Stimulated activated CD4-positive, alpha-beta T cell treated with anti-CD3 and anti-CD28 coated beads, Interleukin-2, amount 100 ng/mL, for 24 hours (primary cell): ENCODE measurements around the gene REC114.
"Not testable (repeated sequence)": the region's sequence is repeated elsewhere in the genome, so short reads cannot be mapped to it uniquely, and the experiment has no call there.

Source experiments
- DNase-seq, 2 donors: peaks; one replicate each; pipeline ENCODE4 v3.0.0-alpha.2; 2020

Gene REC114

GRCh38 chr15:73457334-73457733, 14.4 kb downstream of the REC114 start:
- no peak for DNase-seq

DNA sequence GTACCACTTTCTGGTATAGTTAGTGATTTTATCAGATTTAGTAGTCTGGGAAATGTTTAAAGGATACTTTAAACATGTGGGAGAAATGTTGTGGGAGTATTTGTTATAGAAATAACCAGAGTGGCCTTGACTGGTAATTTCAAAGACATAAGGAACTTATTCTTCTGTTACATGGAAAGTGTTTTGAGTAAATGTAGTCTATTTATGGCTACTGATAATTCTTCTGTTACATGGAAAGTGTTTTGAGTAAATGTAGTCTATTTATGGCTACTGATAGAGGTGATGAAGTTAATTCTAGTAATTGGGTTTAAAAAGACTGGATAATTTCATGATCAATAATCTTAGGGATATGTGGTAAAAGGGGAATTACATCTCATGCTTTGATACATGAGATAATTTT, 17.7 kb downstream of the REC114 start:
- no peak for DNase-seq

DNA sequence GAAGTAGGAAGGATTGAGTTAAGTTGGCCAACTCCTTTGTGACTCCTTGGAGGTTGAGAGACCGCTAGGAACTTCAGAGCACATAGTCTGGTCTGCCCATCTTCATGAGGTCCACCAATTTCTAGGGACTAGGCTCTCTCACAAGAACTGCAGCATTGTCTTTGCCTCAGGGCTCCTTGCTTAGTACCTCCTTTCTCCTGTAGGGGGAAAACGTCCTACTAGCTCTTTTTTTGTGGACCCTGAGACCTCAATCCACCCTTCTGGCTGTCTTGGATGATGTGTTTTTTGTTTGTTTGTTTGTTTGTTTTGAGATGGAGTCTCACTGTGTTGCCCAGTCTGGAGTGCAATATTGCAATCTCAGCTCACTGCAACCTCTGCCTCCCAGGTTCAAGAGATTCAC, 21.6 kb downstream of the REC114 start:
- no peak for DNase-seq

DNA sequence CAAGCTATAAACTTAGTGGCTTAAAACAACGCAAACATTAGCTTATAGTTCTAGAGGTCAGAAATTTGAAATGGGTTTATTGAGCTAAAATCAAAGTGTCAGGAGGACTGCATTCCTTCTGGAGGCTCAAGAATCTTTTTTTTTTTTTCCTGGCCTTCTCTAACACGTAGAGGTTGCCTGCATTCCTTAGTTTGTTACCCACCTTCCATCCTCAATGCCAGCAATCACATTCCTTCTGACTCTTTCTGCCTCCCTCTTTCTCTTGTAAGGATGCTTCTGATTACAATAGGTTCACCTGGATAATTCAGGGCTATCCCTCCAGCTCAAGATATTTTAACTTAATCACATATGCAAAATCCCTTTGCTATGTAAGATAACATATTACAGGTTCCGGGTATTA, 24.8 kb downstream of the REC114 start:
- DNase-seq = no peak

- DNase-seq = no peak
Measured at GRCh38 chr15:73474785-73475184, 31.8 kb downstream of the REC114 start.

DNA sequence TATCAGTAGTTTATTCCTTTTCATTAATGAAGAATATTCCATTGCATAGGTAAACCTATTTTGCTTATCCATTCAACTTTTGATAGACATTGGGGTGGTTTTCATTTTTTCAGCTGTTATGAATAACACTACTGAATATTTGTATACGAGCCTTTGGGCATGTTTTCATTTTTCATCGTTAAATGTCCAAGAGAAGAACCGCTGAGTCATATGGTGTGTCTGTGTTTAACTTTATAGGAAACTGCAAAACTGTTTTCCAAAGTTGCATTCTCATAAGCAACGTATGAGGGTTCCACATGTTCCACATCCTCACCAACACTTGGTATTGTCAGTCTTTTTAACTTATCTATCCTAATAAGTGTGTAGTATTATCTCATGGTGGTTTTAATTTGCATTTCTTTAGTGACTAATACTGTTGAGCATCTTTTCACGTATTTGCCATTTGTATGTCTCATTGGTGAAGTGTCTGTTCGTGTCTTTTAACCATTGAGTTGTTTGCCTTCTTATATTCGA, 33.8 kb downstream of the REC114 start:
- DNase-seq = no peak

DNA sequence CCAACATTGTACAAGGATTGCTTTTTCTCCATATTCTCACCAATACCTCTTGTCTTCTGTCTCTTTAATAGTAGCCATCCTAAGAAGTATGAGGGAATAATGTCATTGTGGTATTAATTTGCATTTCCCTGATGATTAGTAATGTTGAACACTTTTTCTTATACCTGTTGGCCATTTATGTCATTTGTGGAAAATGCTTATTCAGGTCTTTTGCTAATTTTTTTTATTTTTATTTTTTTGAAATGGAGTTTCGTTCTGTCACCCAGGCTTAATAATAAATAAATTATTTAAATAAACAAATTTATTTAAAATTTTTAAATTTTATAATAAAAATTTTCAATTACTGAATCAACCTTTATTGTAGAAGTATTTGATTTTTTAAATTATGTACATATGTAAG, 37.1 kb downstream of the REC114 start:
- DNase-seq = no peak

- no peak for DNase-seq
Measured at GRCh38 chr15:73482166-73482565, 39.2 kb downstream of the REC114 start.

DNA sequence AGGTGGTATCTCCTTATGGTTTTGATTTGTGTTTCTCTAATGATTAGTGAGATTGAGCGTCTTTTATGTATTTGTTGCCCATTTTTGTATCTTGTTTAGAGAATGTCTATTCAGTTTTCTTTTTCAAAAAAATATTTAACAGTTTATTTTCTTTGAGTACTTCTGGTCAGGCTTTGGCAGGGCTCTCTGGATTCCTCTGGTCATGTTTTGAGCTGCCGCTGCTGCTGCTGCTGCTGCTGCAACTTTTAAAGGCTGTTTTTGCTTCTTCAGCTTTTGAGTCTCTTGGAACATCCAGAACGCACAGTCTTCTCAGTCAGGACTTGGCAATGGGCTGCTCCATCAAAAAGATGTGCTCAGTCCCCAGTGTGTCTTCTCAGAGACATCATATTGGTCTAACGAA, 40.1 kb downstream of the REC114 start:
- no peak for DNase-seq

DNA sequence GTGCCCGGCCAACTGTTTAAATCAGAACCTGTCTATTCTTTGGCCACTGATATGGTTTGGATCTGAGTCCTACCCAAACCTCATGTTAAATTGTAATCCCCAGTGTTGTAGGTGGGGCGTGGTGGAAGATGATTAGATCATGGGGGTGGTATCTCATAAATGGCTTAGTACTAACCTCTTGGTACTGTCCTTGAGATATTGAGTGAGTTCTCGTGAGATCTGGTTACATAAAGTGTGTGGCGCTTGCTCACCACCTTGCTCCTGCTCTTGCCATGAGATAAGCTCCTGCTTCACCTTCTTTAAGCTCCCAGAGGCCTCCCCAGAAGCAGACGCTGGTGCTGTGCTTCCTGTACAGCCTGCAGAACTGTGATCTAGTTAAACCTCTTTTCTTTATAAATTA, 42.4 kb downstream of the REC114 start:
- no peak for DNase-seq

- not testable (repeated sequence) for DNase-seq
Measured at GRCh38 chr15:73485885-73486284, 42.9 kb downstream of the REC114 start.

GRCh38 chr15:73488698-73489097, 45.7 kb downstream of the REC114 start:
- DNase-seq = no peak

- DNase-seq = no peak
Measured at GRCh38 chr15:73493922-73494321, 51.0 kb downstream of the REC114 start.

DNA sequence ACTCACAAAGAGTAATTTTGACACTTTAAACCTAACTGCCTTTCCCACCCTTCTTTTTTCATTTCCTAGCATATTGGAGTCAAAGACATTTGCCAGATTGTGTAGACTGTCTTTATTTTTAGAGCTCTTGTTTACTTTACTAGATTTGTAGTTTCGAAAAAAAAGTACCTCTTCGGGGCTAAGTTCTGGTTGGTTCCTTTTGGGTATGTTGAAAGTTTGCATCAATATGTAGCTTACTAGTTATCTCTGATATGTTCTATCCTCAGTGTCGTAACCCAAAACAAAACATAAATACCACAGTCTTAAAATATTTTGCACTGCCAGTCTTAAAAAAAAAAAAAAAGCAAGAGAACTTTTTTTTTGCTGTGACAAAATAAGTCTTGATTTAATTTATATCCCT, 52.2 kb downstream of the REC114 start:
- DNase-seq = no peak

GRCh38 chr15:73500696-73501095, 57.7 kb downstream of the REC114 start:
- DNase-seq = no peak

DNA sequence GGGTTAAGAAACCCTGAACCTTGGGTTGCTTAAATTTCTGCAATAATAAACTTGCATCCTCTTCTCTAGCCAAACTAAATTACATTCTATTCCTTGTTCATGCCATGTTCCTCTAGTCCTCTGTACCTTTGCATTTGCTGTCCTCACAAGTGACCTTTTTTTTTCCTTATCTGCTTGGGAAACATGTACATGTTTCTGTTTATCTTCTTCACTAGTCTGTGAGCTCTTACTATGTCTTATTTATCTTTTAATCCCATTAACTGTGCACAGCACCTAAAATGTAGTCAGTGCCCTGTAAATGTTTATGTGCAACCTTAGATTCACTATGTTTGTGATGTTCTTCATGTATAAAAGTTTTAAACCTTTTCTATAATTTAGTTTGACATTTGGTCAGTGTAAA, 61.9 kb downstream of the REC114 start:
- no peak for DNase-seq

GRCh38 chr15:73515527-73515926, 72.6 kb downstream of the REC114 start:
- DNase-seq = no peak

- no peak for DNase-seq
Measured at GRCh38 chr15:73517566-73517965, 74.6 kb downstream of the REC114 start.

GRCh38 chr15:73518180-73518862, 75.4 kb downstream of the REC114 start:
- DNase-seq = no peak

DNA sequence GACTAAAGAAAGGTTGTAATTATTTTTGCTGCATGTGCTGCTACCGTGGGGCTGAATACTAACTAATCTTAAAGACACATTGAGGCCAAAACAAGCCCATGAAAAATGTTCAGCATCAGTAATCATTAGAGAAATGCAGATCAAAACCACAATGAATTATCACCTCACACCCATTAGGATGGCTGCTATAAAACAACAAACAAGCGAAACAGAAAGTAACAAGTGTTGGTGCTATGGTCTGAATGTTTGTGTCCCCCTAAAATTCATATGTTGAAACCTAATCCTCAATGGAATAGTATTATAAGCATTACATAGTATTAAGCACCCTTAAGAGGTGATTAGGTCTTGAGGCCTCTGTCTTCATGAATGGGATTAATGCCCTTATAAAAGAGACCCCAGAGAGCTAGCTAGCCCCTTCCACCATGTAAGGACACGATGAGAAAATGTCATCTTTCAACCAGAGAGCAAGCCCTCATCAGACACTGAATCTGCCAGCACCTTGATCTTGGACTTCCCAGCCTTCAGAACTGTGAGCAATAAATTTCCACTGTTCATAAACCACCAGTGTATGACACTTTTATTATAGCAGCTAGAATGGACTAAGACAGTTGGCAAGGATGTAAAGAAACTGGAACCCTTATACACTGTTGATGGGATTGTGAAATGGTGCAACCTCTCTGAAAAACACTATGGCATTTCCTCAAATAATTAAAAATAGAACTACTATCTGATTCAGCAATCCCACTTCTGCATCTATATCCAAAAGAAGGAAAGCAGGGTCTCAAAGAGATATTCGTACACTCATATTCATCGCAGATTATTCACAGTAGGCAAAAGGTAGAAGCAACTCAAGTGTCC, 76.1 kb downstream of the REC114 start:
- DNase-seq = no peak

DNA sequence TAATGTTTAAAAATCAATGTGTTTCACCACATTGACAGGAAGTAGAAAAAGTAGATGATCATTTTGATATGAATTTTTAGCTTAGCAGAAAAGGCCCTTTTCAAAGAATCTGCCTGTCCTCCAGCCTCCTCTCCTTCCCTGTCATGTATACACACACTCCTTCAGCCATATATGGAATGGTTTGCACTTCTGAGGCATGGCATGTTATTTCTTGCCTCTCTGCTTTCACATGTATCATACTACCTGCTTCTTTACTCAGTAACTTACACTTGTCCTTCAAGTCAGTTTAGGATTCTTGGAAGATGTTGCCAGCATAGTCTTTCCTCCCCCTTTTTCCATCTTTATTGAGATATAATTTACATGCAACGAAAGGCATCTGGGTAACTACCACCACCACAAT, 79.0 kb downstream of the REC114 start:
- no peak for DNase-seq

- no peak for DNase-seq
Measured at GRCh38 chr15:73524919-73525318, 82.0 kb downstream of the REC114 start.

DNA sequence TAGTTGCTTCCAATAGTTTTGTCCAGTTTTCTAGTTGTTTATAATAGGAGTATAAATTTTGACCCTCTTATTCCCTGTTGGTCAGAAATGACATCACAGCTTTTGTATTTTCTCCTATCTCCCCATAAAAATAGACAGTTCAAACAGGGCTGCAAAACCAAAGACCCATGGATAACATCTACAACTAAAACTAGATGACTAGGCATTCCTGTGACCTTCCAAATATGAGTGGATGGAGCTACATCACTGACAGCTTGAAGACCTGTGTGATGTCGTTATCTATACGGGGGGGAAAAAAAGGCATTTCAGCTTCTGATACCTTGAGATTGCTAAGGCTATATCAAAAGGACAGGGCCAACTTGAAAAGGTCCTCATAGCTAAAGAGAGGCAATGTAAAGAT, 84.6 kb downstream of the REC114 start:
- no peak for DNase-seq

GRCh38 chr15:73530649-73531048, 87.7 kb downstream of the REC114 start:
- no peak for DNase-seq
